Measurements from ENCODE around the gene TMEM43.
A peak's percentile ranks its signal among the peaks of the same experiment; 100 is the strongest.

TMEM43 gene

GRCh38 chr3:14126017-14126886 lies 1.4 kb downstream of the TMEM43 start:
- Mint-ChIP-seq H3K4me1 (peaks cover 43% of the 10 kb centered on the region), H3K4me3 (peak overlapping the region; percentile 100), H3K27me3 (ENCODE audit: low read depth, poor library complexity) (no peaks in the 10 kb centered on the region), H3K27ac (peak overlapping the region; percentile 99), H3K36me3 (ENCODE audit: low read depth) (peaks cover 48% of the 10 kb centered on the region), H3K9me3 (no peaks in the 10 kb centered on the region)
- no peak for DNase-seq
- TF ChIP-seq, protein P1, sequence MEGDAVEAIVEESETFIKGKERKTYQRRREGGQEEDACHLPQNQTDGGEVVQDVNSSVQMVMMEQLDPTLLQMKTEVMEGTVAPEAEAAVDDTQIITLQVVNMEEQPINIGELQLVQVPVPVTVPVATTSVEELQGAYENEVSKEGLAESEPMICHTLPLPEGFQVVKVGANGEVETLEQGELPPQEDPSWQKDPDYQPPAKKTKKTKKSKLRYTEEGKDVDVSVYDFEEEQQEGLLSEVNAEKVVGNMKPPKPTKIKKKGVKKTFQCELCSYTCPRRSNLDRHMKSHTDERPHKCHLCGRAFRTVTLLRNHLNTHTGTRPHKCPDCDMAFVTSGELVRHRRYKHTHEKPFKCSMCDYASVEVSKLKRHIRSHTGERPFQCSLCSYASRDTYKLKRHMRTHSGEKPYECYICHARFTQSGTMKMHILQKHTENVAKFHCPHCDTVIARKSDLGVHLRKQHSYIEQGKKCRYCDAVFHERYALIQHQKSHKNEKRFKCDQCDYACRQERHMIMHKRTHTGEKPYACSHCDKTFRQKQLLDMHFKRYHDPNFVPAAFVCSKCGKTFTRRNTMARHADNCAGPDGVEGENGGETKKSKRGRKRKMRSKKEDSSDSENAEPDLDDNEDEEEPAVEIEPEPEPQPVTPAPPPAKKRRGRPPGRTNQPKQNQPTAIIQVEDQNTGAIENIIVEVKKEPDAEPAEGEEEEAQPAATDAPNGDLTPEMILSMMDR (IDR thresholded peaks at IDR 0.05): no peak

DNA sequence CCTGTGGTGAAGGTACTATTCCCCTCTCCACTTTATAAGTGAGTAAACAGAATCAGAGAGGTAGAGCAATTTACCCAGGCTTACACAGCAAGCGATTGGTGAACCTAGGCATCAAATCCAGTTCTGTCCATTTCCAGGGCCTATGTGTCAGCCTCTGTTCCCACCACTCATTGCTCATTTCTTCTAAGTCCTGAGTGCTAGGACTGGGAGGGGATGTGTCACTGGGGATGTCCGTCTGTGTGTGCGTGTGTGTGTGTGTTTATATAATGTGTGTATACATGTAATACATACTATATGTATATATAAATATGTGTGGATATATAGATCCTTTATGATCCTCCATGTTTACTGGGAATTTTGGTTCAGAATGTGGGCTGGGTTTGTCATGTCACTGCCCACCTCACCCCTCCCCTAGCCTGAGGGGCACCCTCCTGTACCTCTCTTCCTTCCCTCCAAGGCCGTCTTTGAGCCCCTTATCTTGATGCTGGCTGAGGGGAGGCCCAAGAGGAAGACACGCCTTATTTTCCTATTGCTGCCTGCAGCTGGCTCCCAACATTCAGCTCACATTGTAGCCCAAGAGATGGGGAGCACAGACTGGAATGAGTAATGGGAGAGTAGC lies 2.1 kb downstream of the TMEM43 start:
- Mint-ChIP-seq H3K4me3 (peak overlapping the region; percentile 100), H3K27ac (no peak overlapping the region), H3K4me1 (peaks cover 43% of the 10 kb centered on the region), H3K9me3 (no peaks in the 10 kb centered on the region), H3K27me3 (ENCODE audit: low read depth, poor library complexity) (no peaks in the 10 kb centered on the region), H3K36me3 (ENCODE audit: low read depth) (peaks cover 47% of the 10 kb centered on the region)
- no peak for DNase-seq
- TF ChIP-seq, protein P1 (IDR thresholded peaks at IDR 0.05): no peak

DNA sequence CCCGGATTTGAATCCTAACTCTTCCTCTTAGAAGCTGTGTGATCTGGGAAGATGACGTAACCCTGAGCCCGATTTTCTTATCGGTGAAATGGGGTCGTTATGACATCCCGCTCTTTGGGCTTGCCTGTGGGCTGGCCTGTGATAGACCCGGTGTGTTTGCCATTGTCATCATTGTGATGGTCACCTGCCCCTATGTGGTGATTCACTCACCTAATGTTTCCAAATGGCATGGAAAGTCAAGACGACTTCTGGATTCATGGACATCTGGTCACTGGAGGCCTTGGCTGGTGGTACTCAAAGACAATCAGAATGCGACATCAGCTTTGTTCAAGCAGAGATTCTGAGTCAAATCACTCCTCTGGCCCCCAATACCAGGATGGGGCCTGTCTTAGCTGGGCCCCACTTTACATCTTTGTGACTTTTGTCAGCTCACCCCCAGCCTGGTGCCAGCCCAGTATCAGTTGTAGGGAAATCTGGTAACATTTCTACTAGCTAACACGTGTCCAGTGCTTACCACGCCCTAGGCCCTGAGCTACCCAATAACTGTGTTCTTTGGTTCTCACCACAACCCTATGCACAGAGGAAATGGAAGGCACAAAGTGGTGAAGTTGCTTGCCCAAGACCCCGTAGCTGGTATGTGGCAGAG lies 2.8 kb downstream of the TMEM43 start:
- H3K4me1 Mint-ChIP-seq: peaks cover 37% of the 10 kb centered on the region
- peaks cover 47% of the 10 kb centered on the region for H3K36me3 Mint-ChIP-seq (ENCODE audit: low read depth)
- H3K9me3 Mint-ChIP-seq: no peaks in the 10 kb centered on the region
- no peak for DNase-seq
- TF ChIP-seq, protein P1 (IDR thresholded peaks at IDR 0.05): no peak
- H3K27ac Mint-ChIP-seq: no peak overlapping the region
- H3K4me3 Mint-ChIP-seq: peak overlapping the region; percentile 100
- no peaks in the 10 kb centered on the region for H3K27me3 Mint-ChIP-seq (ENCODE audit: low read depth, poor library complexity)

DNA sequence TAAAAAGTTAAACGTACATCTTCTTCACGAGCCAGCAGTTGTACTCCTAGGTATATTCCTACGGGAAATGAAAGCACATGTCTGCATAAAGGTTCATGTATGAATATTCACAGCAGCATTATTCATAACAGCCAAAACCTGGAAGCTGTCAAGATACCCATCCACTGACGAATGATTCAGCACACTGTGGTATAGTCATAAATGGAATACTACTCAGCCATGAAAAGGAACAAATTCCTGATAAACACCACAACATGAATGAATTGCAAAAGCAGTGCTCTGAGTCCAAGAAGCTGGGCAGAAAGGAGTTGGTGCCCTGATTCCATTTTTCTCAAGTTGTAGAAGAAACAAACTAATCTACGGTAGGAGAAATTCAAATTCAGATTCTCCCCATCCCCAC lies 3.9 kb downstream of the TMEM43 start:
- no peak overlapping the region for H3K4me3 Mint-ChIP-seq
- peaks cover 54% of the 10 kb centered on the region for H3K36me3 Mint-ChIP-seq (ENCODE audit: low read depth)
- H3K27ac Mint-ChIP-seq: no peak overlapping the region
- no peaks in the 10 kb centered on the region for H3K9me3 Mint-ChIP-seq
- no peak for DNase-seq
- peaks cover 3% of the 10 kb centered on the region for H3K27me3 Mint-ChIP-seq (ENCODE audit: low read depth, poor library complexity)
- peaks cover 26% of the 10 kb centered on the region for H3K4me1 Mint-ChIP-seq
- TF ChIP-seq, protein P1 (IDR thresholded peaks at IDR 0.05): no peak

DNA sequence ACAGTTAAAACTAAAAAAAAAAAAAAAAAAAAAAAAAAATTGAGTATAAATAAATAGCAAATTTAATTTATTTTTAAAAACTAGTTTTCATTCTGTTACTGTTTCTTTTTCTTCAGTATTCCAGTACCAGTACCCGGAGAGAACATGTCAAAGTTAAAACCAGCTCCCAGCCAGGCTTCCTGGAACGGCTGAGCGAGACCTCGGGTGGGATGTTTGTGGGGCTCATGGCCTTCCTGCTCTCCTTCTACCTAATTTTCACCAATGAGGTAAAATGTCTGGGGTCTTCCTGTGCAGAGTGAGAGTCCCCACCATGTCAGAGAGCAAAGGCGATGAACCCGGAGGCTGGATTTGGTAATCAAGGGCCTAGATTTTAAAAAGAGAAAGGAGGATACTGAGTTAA lies 4.4 kb downstream of the TMEM43 start:
- Mint-ChIP-seq H3K27me3 (ENCODE audit: low read depth, poor library complexity) (peaks cover 3% of the 10 kb centered on the region), H3K4me3 (no peak overlapping the region), H3K9me3 (no peaks in the 10 kb centered on the region), H3K36me3 (ENCODE audit: low read depth) (peaks cover 54% of the 10 kb centered on the region), H3K4me1 (peaks cover 22% of the 10 kb centered on the region), H3K27ac (no peak overlapping the region)
- no peak for DNase-seq
- TF ChIP-seq, protein P1 (IDR thresholded peaks at IDR 0.05): no peak
